ENCODE results near the gene CWF19L2. TPM values are rescaled to one million over a fixed set of nuclear protein-coding genes. Genes with fewer than 3 reads are reported as not detected.
A peak's percentile ranks its signal among the peaks of the same experiment; 100 is the strongest.

CWF19L2 gene
- total RNA-seq, 1 donor from 2014 or later, result 36.3 TPM

- H3K27ac ChIP-seq, result no peak overlapping the region
- peak overlapping the region; percentile 1 for H3K27ac Mint-ChIP-seq
- no peaks in the 10 kb centered on the region for H3K79me2 ChIP-seq (ENCODE audit: low read depth)
- H3K36me3 ChIP-seq, result no peaks in the 10 kb centered on the region
- H3K4me3 ChIP-seq, result no peak overlapping the region
- H3K4me1 Mint-ChIP-seq, result no peaks in the 10 kb centered on the region
- no peaks in the 10 kb centered on the region for H3K9me3 Mint-ChIP-seq
- no peaks in the 10 kb centered on the region for H3K27me3 Mint-ChIP-seq (ENCODE audit: insufficient read depth, low read depth)
- no peaks in the 10 kb centered on the region for H3K27me3 ChIP-seq
- peaks cover 23% of the 10 kb centered on the region for H3K36me3 Mint-ChIP-seq
- no peaks in the 10 kb centered on the region for H3K9me3 ChIP-seq (ENCODE audit: low read depth)
- H3K9ac ChIP-seq, result no peak overlapping the region
- H4K20me1 ChIP-seq (ENCODE audit: low read depth), result no peaks in the 10 kb centered on the region
- no peak overlapping the region for H3K4me3 Mint-ChIP-seq
- H2AFZ ChIP-seq (replicated peaks), result no peak overlapping the region
- no peaks in the 10 kb centered on the region for H3F3A ChIP-seq (ENCODE audit: low read depth)
- TF ChIP-seq, protein P1, sequence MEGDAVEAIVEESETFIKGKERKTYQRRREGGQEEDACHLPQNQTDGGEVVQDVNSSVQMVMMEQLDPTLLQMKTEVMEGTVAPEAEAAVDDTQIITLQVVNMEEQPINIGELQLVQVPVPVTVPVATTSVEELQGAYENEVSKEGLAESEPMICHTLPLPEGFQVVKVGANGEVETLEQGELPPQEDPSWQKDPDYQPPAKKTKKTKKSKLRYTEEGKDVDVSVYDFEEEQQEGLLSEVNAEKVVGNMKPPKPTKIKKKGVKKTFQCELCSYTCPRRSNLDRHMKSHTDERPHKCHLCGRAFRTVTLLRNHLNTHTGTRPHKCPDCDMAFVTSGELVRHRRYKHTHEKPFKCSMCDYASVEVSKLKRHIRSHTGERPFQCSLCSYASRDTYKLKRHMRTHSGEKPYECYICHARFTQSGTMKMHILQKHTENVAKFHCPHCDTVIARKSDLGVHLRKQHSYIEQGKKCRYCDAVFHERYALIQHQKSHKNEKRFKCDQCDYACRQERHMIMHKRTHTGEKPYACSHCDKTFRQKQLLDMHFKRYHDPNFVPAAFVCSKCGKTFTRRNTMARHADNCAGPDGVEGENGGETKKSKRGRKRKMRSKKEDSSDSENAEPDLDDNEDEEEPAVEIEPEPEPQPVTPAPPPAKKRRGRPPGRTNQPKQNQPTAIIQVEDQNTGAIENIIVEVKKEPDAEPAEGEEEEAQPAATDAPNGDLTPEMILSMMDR (IDR thresholded peaks at IDR 0.05), result no peak
- TF ChIP-seq EZH2 (IDR thresholded peaks at IDR 0.05) (no peak), EZH2phosphoT487 (IDR thresholded peaks at IDR 0.05) (no peak)
- no peak overlapping the region for H3K4me2 ChIP-seq
- no peaks in the 10 kb centered on the region for H3K4me1 ChIP-seq
- DNase-seq (ENCODE audit: low spot score), result no peak
Observed at GRCh38 chr11:107387666-107388065, 70.0 kb downstream of the CWF19L2 start.

DNA sequence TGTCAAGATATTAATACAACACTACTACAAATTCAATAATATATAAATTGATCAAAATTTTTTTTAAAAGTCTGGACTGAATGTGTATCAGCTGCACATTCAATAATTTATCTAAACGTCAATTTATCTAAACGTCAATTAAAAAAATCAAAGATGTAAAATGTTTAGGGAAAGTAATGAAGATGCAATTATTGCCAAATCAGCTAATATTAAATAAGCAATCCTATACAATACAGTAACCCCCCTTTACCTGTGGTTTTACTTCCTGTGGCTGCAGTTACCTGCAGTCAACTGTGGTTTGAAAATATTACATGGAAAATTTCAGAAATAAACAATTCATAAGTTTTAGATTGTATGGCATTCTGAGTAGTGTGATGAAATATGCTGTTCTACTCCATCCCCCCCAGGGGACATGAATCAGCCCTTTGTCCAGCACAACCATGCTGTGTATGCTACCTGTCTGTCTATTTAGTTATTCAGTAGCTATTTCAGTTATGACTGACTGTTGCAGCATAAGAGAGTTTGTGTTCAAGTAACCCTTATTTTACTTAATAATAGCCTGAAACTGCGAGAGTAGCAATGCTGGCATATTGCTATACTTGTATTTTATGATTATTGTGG, 72.2 kb downstream of the CWF19L2 start:
- no peak overlapping the region for H3K27ac Mint-ChIP-seq
- no peaks in the 10 kb centered on the region for H3K9me3 Mint-ChIP-seq
- Histone ChIP-seq H3K9ac (no peak overlapping the region), H3K4me1 (no peaks in the 10 kb centered on the region), H3K36me3 (no peaks in the 10 kb centered on the region), H3K4me2 (no peak overlapping the region), H2AFZ (replicated peaks) (no peak overlapping the region), H3K4me3 (no peak overlapping the region), H3F3A (ENCODE audit: low read depth) (no peaks in the 10 kb centered on the region), H3K27me3 (no peaks in the 10 kb centered on the region), H4K20me1 (ENCODE audit: low read depth) (no peaks in the 10 kb centered on the region), H3K9me3 (ENCODE audit: low read depth) (no peaks in the 10 kb centered on the region), H3K79me2 (ENCODE audit: low read depth) (no peaks in the 10 kb centered on the region), H3K27ac (no peak overlapping the region)
- no peak overlapping the region for H3K4me3 Mint-ChIP-seq
- TF ChIP-seq EZH2phosphoT487 (IDR thresholded peaks at IDR 0.05), result no peak
- TF ChIP-seq EZH2 (IDR thresholded peaks at IDR 0.05), result no peak
- TF ChIP-seq, protein P1 (IDR thresholded peaks at IDR 0.05), result no peak
- H3K27me3 Mint-ChIP-seq (ENCODE audit: insufficient read depth, low read depth), result no peaks in the 10 kb centered on the region
- H3K4me1 Mint-ChIP-seq, result no peaks in the 10 kb centered on the region
- DNase-seq (ENCODE audit: low spot score), result no peak
- H3K36me3 Mint-ChIP-seq, result peaks cover 10% of the 10 kb centered on the region

GRCh38 chr11:107384144-107384852, 73.3 kb downstream of the CWF19L2 start:
- Mint-ChIP-seq H3K27me3 (ENCODE audit: insufficient read depth, low read depth) (no peaks in the 10 kb centered on the region), H3K9me3 (no peaks in the 10 kb centered on the region), H3K27ac (no peak overlapping the region), H3K36me3 (peaks cover 3% of the 10 kb centered on the region), H3K4me3 (no peak overlapping the region), H3K4me1 (no peaks in the 10 kb centered on the region)
- H3K36me3 ChIP-seq, result no peaks in the 10 kb centered on the region
- no peaks in the 10 kb centered on the region for H3K79me2 ChIP-seq (ENCODE audit: low read depth)
- no peaks in the 10 kb centered on the region for H4K20me1 ChIP-seq (ENCODE audit: low read depth)
- no peaks in the 10 kb centered on the region for H3K27me3 ChIP-seq
- no peak for DNase-seq (ENCODE audit: low spot score)
- no peaks in the 10 kb centered on the region for H3K4me1 ChIP-seq
- TF ChIP-seq EZH2phosphoT487 (IDR thresholded peaks at IDR 0.05) (no peak), EZH2 (IDR thresholded peaks at IDR 0.05) (no peak)
- TF ChIP-seq, protein P1 (IDR thresholded peaks at IDR 0.05), result no peak
- H3K4me2 ChIP-seq, result no peak overlapping the region
- H2AFZ ChIP-seq (replicated peaks), result no peak overlapping the region
- no peak overlapping the region for H3K4me3 ChIP-seq
- H3K9me3 ChIP-seq (ENCODE audit: low read depth), result no peaks in the 10 kb centered on the region
- no peak overlapping the region for H3K9ac ChIP-seq
- H3F3A ChIP-seq (ENCODE audit: low read depth), result no peaks in the 10 kb centered on the region
- no peak overlapping the region for H3K27ac ChIP-seq

Data from neural progenitor cell (in vitro differentiated cells).